Activated T-helper 1 cell treated with anti-CD3 and anti-CD28 coated beads, Interleukin-2, amount 50 U/mL, for 16 hours (primary cell): ENCODE measurements around the gene PGPEP1.
"Not testable (repeated sequence)": the region's sequence is repeated elsewhere in the genome, so short reads cannot be mapped to it uniquely, and the experiment has no call there.

Source experiments
- DNase-seq, 2 donors: peaks; one replicate each; pipeline ENCODE4 v3.0.0-alpha.2; 2020; ENCODE audit warnings: low read depth in 1 of 2, low spot score in 1 of 2

Gene PGPEP1

DNA sequence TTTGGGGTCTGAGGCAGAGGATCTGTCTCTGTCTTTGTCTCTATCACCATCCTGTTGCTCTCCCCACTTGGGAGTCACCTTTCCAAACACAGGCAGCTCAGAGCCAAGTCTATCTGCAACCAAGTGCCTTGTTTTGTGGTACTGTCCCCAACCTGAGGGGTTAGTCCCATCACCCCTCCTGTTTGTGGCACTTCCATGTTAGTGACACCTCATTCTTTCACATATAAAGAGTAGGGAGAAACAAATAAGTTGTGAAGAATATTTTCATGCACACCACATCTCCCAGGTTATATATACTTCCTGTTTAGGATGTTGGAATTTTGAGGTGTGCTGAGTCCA is 49.3 kb downstream of the PGPEP1 start:
- DNase-seq = no peak

DNA sequence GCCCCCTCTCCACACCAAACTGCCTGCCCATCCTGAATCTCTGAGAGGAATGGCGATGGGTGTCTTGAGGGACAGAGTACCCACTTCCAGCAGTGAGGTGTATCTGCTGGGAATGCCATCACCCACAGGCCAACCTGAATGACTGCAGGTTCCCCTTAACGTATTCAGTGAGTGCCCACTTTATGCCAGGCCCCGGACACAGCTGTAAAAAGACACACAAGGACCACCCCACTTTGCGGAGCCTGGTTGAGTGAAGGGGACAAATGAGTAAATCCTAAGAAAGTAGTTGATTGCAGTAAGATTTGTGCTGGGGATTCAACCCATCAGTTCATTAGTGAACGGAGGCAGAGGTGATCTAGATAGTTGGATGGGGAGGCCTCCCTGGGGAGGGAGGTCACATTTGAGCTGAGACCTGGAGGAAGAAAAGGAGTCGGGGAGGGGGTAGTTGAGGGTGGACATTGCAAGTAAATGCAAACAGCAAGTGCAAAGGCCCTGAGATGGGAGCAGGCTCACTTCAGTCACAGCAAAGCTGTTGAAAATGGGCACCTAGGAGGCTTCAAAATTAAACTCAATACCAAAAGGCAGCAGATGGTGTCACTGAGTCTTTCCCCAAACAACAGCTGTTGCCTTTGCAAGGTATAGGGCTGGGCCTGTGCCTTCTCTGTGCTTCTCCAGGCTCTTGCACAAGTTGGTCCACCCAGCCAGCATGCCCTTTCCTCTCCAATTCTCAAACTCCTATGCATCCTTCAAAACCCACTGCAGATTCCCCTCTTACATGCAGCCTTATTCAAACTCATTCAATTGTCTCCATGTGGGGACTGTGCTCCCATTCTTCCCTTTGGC is 49.9 kb downstream of the PGPEP1 start:
- no peak for DNase-seq

DNA sequence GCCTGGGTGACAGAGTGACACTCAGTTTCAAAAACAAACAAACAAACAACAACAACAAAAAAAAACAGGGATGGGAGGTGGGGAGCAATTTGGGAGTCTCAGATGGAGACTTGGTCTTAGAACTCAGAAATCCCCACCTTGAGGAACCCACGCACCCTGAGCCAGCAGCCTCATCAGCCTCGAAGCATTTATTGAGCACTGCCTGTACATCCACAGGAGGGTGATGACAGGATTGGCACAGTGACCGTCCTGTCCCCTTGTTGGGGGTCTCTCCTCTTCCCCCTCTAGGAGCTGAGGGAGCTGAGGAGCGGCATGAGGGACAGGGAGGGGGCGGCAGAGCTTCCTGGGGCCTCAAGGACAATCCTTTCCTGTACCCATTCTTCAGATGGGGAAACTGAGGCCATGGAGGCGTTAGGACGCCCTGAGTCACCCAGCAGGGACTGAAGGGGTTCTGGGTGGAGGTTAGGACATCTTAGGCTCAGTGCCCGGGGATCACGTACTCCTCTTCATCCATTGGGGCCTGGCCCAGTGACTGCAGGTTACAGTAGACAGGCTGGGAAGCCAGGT is 51.2 kb downstream of the PGPEP1 start:
- no peak for DNase-seq

DNA sequence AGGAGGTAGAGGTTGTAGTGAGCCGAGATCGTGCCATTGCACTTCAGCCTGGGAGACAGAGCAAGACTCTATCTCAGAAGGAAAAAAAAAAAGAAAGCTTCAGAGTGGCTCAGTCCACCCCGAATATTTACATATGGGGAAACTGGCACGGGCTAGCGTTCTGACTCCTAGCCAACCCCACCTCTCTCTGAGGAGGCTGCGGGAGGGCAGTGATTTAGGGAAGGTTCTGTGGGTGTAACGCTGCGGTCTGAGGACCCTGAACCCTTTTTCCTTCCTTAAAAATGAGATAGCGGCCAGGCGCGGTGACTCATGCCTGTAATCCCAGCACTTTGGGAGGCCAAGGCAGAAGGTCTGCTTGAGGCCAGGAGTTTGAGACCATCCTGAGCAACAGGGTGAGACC is 52.0 kb downstream of the PGPEP1 start:
- no peak for DNase-seq

DNA sequence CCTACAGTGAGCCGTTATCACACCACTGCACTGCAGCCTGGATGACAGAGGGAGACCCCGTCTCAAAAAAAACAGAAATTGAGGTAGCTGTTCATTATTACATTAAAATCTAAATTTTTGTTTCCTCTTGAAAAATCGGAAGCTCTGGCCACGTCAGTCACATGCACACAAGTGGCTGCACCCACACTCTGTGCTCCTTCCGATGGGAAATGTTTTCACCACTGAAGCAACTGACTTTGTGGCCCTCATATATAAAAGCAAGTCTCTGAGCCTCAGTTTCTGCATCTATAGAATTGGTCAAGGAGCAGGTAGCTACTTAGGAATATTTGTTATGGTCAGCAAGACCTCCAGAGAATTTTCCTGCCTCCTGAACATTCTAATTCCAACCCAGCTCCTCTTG is 52.5 kb downstream of the PGPEP1 start:
- no peak for DNase-seq

DNA sequence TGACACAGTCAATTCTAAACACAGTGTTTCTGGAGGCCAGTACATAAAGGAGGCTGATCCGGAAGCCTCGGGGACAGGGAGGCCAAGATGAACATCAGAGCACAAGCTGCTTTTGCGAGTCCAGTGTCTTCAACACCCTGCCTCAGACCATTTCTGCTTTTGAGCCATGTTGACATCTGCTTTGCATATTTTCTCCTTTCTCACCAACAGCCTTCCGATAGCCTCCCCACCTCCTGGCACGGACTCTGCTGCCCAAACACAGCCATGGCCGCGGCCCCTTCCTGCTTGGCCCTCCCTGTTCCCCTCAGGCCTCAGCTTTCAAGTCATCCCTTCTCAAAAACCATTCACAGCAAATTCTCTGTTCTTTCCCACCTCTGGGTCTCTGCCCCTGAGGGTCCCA is 53.4 kb downstream of the PGPEP1 start:
- no peak for DNase-seq

DNA sequence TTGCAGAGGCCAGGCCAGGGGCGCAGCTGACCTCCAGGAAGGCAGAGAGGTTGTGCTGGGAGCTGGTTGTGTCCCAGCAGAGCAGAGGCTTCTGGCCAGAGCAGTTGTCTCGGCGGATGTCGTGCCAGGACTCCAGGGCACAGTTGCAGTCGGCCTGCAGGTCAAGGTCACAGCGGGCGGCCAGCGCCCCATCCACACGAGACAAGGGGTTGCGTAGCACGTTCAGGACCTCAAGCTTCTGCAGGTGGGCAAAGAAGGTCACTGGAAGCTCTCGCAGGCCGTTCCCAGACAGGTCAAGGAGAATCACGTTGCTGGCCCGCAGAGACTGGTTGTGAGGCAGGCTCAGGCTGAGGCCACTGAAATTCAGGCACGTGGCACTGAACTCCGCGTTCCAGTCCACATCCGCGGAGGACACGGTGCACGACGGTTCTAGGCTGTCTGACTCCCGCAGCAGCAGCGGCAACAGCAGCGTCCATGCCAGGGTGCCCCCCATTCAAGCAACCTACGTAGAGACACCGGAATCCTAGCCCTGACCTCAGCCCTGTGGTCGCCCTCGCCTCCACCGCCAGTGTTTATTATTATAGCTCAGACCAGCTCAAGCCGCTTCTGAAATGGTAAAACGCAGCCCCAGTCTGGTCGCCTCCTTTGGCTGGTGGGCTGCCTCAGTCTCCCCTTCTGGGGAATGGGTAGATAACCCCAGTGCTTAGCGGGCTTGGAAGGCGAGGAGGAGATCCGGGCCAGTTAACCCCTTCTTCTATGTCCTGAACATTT is 56.3 kb downstream of the PGPEP1 start:
- DNase-seq = no peak

DNA sequence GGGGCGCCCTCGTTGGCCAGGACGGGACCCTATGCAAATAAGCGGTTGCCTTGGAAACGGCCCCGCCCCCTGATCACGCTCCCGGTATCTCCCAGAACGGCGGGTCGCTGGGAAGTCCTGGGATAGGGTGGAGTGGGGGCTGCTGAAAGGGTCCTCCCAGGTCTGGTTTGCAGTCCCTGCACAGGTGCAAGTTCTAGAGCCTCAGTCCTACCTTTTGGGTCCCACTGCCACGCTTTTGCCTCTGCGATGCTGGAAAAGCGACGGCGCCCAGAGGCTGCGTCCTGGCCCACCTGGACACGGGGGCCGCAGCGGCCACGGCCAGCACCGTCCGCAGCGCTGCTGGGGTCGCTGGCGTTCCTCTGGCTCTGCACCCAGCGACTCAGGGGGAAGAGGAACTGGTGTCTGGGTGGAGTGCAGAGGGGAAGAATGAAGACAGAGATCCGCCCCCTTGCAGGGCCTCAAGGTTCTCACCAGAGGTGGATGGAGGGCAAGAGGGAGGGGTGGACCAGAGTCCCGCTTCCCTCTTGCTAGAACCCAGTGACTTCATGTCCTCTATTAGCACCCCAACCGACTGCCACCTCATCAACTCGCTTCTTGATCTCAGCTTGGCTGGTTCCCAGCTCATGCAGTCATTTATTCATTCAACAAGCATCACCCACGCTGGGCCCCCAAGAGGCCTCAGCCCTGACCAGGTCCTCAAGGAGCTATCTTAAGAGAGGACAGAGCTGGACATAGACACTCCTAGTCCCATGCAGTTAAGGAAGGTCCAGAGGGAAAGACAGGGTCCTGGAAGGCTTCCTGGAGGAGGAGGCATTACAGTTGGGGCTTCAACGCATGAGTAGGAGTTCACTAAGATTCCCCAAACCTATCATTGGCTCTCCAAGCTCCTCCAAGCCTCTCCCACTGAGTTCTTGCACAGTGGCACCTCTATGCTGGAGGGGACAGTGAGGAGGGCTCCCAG is 57.1 kb downstream of the PGPEP1 start, which contains the start of gene LRRC25:
TSS of gene LRRC25 (minus strand) at position 381 of the 961 bp plus-strand sequence. CDS start 659 bp downstream, outside the sequence.
- DNase-seq = no peak

DNA sequence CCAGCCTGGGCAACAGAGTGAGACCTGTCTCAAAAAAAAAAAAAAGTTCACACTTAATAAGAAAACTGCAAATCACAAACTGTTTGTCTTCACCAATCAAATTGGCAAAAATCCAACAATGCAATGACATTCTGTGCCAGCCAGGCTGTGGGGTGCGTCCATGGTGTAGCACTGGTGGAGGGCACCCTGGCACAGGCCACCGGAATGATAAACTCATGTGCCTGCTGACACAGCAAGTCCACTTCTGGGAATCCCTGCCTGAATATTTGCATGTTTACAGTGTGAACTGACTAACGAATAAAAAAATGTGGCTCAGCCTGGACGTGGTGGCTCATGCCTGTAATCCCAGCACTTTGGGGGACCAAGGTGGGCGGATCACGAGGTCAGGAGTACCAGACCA is 58.6 kb downstream of the PGPEP1 start:
- DNase-seq = no peak

DNA sequence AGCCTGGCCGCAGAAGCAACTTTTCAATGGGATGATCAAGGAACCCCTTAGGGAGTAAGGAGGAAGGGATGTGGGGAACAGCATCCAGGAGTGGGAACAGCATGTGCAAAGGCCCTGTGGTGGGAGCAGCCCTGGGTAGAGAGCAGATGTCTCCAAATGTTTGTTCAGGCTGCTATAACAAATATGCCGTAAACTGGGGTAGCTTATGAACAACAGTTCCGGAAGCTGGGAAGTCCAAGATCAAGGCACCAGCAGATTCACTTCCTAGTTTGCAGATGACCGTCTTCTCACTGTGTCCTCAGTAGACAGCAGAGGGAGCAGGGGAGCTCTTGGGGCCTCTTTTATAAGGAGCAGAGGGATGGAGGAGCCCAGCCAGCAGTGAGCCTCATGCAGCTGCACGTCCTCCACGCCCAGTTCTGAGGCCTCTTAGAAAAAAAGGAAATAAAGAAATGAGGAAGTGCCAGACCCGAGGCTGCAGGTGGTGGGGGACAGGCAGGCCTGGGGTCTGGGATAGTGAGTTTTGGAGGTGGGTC is 61.2 kb downstream of the PGPEP1 start:
- DNase-seq = no peak

DNA sequence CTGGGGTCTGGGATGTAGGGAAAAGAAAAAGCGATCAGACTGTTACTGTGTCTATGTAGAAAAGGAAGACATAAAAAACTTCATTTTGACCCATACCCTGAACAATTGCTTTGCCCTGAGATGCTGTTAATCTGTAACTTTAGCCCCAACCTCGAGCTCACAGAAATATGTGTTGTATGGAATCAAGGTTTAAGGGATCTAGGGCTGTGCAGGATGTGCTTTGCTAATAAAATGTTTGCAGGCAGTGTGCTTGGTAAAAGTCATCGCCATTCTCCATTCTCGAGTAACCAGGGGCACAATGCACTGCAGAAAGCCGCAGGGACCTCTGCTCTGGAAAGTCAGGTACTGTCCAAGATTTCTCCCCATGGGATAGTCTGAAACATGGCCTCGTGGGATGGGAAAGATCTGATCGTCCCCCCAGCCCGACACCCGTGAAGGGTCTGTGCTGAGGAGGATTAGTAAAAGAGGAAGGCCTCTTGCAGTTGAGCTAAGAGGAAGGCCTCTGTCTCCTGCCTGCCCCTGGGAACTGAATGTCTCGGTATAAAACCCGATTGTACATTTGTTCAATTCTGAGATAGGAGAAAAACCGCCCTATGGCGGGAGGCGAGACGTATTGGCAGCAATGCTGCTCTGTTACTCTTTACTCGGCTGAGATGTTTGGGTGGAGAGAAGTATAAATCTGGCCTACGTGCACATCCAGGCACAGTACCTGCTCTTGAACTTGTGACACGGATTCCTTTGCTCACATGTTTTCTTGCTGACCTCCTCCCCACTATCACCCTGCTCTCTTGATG is 62.3 kb downstream of the PGPEP1 start:
- not testable (repeated sequence) for DNase-seq

DNA sequence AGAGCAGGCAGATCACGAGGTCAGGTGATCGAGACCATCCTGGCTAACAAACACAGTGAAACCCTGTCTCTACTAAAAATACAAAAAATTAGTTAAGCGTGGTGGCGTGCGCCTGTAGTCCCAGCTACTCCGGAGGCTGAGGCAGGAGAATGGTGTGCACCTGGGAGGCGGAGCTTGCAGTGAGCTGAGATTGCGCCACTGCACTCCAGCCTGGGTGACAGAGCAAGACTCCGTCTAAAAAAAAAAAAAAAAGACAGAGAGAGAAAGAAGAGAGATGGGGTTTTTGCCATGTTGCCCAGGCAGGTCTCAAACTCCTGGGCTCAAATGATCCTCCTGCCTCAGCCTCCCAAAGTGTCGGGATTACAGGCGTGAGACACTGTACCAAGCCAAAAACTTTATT is 65.4 kb downstream of the PGPEP1 start:
- DNase-seq = not testable (repeated sequence)

DNA sequence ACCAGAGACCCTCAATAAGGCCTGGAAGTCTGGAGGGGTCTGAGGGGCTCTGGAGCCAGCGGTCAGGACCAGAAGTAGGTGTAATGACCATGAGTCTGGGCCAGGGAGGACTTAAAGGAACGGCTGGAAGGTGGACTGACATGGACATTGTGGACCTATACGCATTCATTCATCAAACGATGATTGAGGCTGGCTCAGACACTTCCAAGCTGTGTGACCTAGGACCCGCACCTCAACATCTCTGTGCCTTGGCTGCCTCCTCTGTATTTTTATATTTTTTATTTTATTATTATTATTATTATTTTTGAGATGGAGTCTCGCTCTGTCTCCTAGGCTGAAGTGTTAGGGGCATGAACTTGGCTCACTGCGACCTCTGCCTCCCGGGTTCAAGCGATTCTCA is 66.4 kb downstream of the PGPEP1 start:
- DNase-seq = no peak

DNA sequence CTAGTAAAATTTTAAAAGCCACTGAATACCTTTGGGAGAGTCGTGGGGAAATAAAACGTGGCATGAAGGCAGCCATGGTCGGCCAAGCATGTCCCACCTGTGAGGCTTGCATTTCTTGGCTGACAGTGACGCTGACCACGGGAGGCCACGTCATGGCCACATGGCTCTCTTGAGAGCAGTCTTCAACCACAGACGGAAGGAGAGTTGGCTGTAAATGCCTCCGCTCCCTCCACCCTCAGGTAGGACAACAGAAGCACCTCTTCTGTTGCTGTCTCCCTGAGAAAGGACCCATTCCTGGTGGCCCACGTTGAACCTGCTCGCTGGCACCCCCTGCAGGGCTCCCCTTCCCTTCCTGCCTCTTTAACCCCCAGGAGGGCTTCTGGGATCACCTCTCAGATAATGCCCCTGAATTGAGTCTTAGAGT is 67.7 kb downstream of the PGPEP1 start:
- DNase-seq = no peak

DNA sequence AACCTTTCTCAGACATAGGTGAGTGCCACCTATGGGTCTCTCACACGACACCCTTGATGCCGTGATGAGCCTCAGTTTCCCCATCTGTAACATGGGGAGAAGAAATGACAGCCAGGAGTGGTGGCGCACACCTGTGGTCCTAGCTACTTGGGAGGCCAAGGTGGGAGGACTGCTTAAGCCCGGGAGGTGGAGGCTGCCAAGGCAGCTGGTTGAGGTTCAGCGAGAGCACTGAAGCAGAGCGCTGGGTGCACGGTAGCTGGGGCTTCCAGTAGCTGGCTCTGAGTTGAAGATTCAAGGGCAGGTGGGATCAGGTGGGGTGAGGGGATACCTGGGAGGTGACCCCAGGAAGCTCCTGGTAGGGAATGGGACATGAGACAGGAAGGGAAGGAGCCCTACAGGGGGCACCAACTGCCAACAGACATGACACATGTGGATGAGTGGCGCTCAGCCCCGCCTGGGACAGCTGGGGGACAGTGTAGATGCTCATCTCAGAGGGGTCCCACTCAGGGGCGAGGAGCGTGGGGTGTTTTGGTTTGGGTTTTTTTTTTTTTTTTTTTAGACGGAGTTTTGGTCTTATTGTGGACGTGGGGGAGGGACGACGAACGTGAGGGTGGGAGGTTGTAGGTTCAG is 72.3 kb downstream of the PGPEP1 start:
- DNase-seq = no peak

DNA sequence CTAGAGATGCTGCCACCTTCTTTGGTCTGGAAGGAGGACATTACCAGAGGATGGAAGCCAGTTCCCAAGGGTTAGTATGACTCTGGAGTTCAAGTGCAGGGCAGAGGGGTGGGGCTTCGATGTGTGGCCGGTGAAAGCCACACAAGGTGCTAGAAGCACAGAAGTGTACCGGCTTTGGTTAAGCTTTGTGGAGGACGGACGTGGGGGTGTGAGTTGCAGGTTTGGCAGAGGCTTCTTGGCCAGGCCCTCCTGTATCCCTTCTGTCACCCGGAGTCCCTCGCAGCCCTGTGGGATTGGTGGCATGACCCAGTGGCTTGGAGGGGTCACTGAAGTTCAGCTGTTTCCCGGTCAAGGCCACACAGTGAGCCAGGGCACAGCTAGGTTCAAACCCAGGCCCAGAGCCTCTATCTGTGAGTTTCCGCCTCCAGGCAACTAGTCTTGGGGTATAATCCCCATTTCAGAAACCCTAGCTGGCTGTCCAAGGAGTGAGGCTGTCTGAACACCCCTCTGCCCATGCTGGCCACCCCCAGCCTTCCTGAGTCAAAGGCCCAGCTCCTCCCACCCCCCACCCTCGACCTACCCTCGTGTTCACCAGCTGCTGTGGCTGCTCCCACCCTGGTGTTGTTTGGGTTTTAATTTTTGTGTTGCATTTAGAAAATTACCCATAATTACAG is 74.2 kb downstream of the PGPEP1 start:
- no peak for DNase-seq

DNA sequence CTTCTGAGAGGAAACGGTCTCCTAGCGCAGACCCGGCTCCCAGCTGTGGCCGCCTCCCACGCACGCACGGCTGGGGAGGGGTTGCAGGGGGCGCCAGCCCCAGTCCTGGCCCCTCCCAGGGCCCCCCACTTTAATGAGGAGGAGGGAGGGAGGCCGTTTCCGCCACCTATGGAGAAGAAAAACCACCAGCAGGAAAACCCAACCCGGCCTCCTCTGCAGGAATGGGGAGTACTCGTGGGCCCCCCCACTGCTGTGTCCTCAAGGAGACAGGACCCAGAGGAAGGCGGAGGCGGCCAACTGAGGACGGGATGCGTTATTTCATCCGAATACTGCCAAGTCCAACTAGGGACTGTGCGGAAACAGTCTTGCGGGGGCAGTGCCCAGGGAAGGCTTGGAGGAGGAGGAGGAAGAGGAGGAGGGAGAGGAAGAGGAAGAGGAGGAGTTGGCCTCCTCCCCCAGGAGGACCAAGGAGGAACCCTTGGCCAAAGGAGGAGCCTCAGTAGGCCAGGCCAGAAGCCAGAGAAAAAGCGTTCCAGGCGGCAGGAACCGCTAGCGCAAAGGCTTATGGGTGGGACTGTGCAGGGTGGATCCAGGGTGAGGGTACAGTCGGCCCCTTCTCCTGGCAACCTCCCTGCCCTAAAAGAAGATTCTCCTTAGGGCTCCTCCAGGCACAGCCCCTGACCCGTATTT is 74.9 kb downstream of the PGPEP1 start:
- no peak for DNase-seq

DNA sequence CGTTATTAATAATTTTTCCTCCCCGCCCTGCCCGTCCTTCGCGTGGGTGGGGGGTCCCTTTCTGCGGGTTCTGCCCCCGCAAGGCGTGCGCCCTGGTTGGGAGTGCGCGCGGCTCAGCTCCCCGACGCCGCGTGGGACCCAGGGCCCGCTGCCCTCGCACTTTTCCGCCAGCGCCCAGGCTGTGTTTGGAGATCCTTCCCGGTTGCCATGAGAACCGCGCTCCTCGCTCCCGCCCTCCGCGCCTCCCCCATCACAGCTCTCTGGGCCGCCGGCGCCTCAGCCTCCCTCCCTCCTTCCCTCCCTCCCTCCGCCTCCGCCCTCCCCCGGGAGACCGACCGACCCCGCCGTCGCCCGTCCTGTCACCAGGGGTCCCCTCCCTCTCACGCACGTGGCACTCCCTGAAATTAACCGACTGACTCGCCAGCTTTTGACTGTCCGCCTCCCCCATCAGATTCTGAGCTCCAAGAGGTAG is 76.4 kb downstream of the PGPEP1 start:
- DNase-seq = peak in 1 of 2 donors; percentile 48
